GM10847 (cell line): ENCODE data around the gene TP73.
A peak's percentile ranks its signal among the peaks of the same experiment; 100 is the strongest.

Experiments used
- POLR2A ChIP-seq: IDR thresholded peaks from 2 replicates; pipeline ENCODE4 v1.6.1; 2011; ENCODE audit not compliant: insufficient read length; ENCODE audit errors: extremely low read depth

Gene TP73

GRCh38 chr1:3736708-3737107 lies 84.4 kb downstream of the TP73 start:
- TF ChIP-seq POLR2A, result no peak

GRCh38 chr1:3738943-3739342 lies 86.6 kb downstream of the TP73 start:
- no peak for TF ChIP-seq POLR2A

- TF ChIP-seq POLR2A, result no peak
Observed at GRCh38 chr1:3740042-3740441, 87.7 kb downstream of the TP73 start.

GRCh38 chr1:3740752-3741151 lies 88.4 kb downstream of the TP73 start:
- TF ChIP-seq POLR2A, result no peak

GRCh38 chr1:3741566-3742438 lies 89.5 kb downstream of the TP73 start:
- no peak for TF ChIP-seq POLR2A

- no peak for TF ChIP-seq POLR2A
Observed at GRCh38 chr1:3742439-3743298, 90.4 kb downstream of the TP73 start.

GRCh38 chr1:3743421-3743820 lies 91.1 kb downstream of the TP73 start:
- TF ChIP-seq POLR2A, result no peak

GRCh38 chr1:3743826-3744225 lies 91.5 kb downstream of the TP73 start:
- no peak for TF ChIP-seq POLR2A

- TF ChIP-seq POLR2A, result no peak
Observed at GRCh38 chr1:3744646-3745045, 92.3 kb downstream of the TP73 start.

- TF ChIP-seq POLR2A, result no peak
Observed at GRCh38 chr1:3745071-3745470, 92.8 kb downstream of the TP73 start.

GRCh38 chr1:3745590-3746381 lies 93.5 kb downstream of the TP73 start:
- no peak for TF ChIP-seq POLR2A

- TF ChIP-seq POLR2A, result no peak
Observed at GRCh38 chr1:3746389-3746829, 94.1 kb downstream of the TP73 start.

- peak; percentile 43 for TF ChIP-seq POLR2A
Observed at GRCh38 chr1:3746830-3747521, 94.7 kb downstream of the TP73 start.

- no peak for TF ChIP-seq POLR2A
Observed at GRCh38 chr1:3747522-3747848, 95.2 kb downstream of the TP73 start.

GRCh38 chr1:3747903-3748302 lies 95.6 kb downstream of the TP73 start:
- no peak for TF ChIP-seq POLR2A
